CD4-positive, alpha-beta T cell treated with Interleukin-12 subunit alpha and Interleukin-12 subunit beta, for 1 hour (primary cell): ENCODE data around the gene TSNAXIP1.

Source experiments
- DNase-seq: peaks from one replicate; pipeline ENCODE4 v3.0.0-alpha.2; 2020

Gene TSNAXIP1

DNA sequence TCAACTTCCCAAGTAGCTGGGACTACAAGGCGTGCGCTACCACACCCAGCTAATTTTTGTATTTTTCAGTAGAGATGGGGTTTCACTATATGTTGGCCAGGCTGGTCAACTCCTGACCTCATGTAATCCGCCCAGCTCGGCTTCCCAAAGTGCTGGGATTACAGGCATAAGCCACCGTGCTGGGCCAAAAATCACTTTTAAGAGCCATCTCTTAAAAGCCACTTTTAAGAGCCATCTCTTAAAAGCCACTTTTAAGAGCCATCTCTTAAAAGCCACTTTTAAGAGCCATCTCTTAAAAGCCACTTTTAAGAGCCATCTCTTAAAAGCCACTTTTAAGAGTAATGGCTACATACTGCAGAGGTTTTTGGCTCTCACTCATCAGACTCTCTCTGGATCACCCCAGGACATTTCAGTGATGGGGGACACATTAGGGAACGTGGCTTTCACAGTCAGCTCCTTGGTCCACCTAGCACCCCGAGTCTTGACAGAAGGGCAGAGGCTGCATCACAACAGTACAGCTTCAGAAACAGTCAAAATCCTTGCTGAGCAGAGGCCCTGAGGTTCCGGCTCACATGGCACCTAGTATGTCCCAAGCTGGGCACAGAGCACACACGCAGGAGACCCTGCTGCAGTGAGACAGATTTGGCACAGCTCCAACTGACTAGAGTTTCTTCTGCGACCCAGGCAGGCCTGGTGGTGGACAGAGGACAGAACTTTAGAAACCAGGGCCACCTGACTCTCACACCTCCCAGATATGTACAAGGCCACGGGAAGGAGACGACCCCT, 23.9 kb upstream of the TSNAXIP1 start:
- no peak for DNase-seq

GRCh38 chr16:67783353-67783725, 23.4 kb upstream of the TSNAXIP1 start:
- no peak for DNase-seq

DNA sequence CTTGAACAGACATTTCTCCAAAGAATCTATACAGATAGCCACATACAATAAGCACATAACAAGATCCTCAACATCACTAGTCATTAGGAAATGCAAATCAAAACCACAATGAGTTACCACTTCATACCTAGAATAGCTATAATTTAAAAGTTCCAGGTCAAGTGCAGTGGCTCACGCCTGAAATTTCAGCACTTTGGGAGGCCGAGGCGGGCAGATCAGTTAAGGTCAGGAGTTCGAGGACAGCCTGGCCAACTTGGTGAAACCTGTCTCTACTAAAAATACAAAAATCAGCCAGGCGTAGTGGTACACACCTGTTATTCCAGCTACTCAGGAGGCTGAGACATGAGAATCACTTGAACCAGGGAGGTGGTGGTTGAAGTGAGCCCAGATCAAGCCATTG, 20.2 kb upstream of the TSNAXIP1 start:
- DNase-seq: no peak

DNA sequence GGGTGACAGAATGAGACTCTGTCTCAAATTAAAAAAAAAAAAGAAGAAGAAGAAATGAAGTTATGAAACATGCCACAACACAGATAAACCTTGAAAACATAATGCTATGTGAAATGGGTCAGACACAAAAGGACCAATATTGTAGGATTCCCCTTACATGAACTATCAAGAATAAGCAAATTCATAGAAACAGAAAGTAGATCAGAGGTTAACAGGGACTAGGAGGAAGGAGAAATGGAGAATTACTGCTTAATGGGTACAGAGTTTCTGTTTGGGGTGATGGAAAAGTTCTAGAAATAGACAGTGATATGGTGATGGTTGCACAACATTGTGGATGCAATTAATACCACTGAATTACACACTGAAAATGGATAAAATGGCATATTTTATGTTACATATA, 16.6 kb upstream of the TSNAXIP1 start:
- DNase-seq: no peak

DNA sequence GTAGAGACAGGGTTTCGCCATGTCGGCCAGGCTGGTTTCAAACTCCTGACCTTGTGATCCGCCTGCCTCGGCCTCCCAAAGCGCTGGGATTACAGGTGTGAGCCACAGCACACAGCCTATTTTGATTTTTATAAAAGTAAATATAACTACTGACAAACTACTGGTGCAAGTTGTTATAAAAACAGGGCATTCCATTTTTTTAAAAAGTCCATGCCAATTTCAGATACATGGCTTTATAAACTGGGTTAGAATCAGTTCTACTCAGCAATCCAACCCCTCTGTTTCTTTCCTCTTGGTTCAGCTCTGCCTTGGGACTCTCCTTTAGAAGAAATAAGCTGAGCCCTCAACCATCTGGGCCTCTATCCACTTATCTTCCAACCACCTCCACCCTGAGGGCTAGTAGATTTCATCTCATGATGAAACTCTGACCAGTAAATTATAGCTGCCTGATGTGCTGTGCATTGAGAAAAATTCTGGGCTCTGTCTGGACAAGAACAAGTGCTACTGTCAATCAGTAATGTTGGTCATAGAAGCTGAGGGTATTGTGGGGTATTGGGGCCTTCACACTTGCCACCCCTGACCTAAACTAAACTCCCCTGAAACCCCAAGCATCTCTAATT, 10.5 kb upstream of the TSNAXIP1 start:
- no peak for DNase-seq

- DNase-seq: no peak
Measured at GRCh38 chr16:67800338-67800926, 6.3 kb upstream of the TSNAXIP1 start.

GRCh38 chr16:67801241-67801640, 5.4 kb upstream of the TSNAXIP1 start:
- no peak for DNase-seq

DNA sequence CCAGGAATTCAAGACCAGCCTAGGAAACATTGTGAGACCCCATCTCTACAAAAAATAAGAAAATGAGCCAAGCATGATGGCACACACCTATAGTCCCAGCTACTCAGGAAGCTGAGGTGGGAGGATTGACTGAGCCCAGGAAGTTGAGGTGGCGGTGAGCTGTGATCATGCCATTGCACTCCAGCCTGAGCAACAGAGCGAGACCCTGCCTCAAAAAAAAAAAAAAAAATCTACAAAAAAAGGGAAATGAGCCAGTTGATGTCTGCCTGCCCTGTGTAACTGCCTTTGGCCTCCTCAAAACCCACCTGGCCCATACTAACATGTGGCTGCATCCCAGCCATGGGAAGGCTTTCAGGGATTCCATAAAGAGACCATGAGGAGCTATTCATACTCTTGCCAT, 4.8 kb upstream of the TSNAXIP1 start:
- peak; percentile 51 for DNase-seq

- no peak for DNase-seq
Measured at GRCh38 chr16:67803894-67804293, 2.8 kb upstream of the TSNAXIP1 start.

GRCh38 chr16:67804853-67805542, 1.7 kb upstream of the TSNAXIP1 start:
- DNase-seq: no peak

- DNase-seq: no peak
Measured at GRCh38 chr16:67805718-67806427, 816 bp upstream of the TSNAXIP1 start.

DNA sequence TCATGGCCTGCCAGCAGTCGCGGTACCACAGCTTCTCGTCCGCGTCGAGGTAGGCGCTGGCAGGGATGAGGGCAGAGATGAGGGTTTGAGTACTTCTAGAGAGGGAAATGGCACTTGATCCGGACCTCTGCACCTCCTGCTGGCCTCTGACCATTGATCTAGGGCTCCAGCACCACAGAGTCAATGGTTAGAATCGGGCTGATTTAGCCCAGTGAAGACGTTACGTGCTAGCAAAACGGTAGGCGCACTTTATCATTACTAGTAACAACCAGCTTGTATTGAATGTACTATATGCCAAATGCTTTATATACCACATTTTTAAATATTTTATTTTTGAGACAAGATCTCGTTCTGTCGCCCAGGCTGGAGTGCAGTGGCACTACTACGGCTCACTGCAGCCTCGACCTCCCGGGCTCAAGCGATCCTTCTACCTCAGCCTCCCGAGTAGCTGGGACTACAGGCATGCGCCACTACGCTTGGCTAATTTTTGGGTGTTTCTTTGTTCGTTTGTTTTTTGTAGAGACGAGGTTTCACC, 526 bp downstream of the TSNAXIP1 start:
- no peak for DNase-seq

GRCh38 chr16:67811899-67812298, 5.2 kb downstream of the TSNAXIP1 start:
- no peak for DNase-seq

GRCh38 chr16:67814567-67814966, 7.9 kb downstream of the TSNAXIP1 start:
- DNase-seq: no peak

GRCh38 chr16:67820608-67821259, 14.0 kb downstream of the TSNAXIP1 start:
- DNase-seq: no peak

- no peak for DNase-seq
Measured at GRCh38 chr16:67822511-67822910, 15.8 kb downstream of the TSNAXIP1 start.

GRCh38 chr16:67825119-67825518, 18.4 kb downstream of the TSNAXIP1 start:
- no peak for DNase-seq

DNA sequence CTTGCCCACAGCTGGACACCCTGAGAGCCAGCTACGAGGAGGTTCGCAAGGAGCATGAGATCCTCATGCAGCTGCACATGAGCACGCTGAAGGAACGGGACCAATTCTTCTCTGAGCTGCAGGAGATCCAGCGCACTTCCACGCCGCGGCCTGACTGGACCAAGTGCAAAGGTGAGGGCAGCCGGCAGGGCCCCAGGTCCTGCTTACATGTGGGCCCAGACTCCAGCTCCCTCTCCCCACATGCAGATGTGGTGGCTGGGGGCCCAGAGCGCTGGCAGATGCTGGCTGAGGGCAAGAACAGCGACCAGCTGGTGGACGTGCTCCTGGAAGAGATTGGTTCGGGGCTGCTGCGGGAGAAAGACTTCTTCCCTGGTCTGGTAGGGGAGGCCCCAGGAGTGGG, 19.2 kb downstream of the TSNAXIP1 start:
- DNase-seq: no peak

DNA sequence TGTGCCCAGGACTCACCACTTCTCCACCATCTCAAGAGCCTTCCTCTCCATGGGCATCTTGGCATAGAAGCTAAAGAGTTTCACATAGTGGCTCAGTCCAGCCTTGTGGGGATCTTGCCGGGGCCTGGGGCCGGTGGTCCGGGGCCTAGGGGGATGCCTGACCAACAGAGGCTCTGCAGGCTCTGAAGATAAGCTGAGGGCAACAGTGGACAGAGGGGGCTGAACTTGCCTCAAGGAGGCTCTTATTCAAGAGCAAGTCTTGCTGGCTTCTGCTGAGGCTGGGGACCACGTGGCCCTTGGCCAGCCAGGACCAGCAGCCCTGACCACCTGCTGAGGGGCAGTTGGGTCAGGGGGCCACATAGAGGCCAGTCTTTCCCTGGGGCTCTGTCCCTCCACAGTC, 22.0 kb downstream of the TSNAXIP1 start:
- no peak for DNase-seq

GRCh38 chr16:67833030-67833414, 26.3 kb downstream of the TSNAXIP1 start:
- no peak for DNase-seq

- DNase-seq: peak; percentile 94
Measured at GRCh38 chr16:67833415-67834241, 26.9 kb downstream of the TSNAXIP1 start.
